Measurements from ENCODE around the gene MSL1.

GRCh38 chr17:40075201-40075941 is 46.4 kb upstream of the MSL1 start:
- TF ChIP-seq CTCF (IDR thresholded peaks at IDR 0.05) (peak; percentile 91), ZFX (IDR thresholded peaks at IDR 0.05; ENCODE audit: borderline replicate concordance) (no peak)

Data from 22Rv1 (cell line).